WTC11 (cell line): ENCODE results near the gene TMPRSS6. TPM values are rescaled to one million over a fixed set of nuclear protein-coding genes. Genes with fewer than 3 reads are reported as not detected.

Source experiments
- ATAC-seq: fragments of 200-7000 bp; cut with Tn5 transposase; 2 replicates; pipeline ENCODE4 v1.10.0; 2021; ENCODE audit warnings: mild to moderate bottlenecking, moderate library complexity
- CTCF ChIA-PET: fragments of 300-600 bp; sonication (Branson Sonifier 250); formaldehyde crosslinking; loops from one replicate; lab custom pipeline; 2021; ENCODE audit warnings: antibody characterized with exemption; lab: Charles Lee
- POLR2A ChIA-PET: fragments of 350-600 bp; sonication (Branson Sonifier 250); formaldehyde crosslinking; loops from one replicate; lab custom pipeline; 2021; ENCODE audit warnings: antibody characterized with exemption; lab: Charles Lee
- DNase-seq: peaks from one replicate; pipeline ENCODE4 v3.0.0; 2021; ENCODE audit warnings: low spot score
- H3K27ac Mint-ChIP-seq: 2 replicates; pipeline ENCODE4 v1.8.0; 2021; ENCODE audit warnings: mixed read lengths
- H3K27me3 Mint-ChIP-seq: 2 replicates; pipeline ENCODE4 v1.8.0; 2021; ENCODE audit warnings: low read depth, mild to moderate bottlenecking, moderate library complexity, mixed read lengths
- H3K36me3 Mint-ChIP-seq: 2 replicates; pipeline ENCODE4 v1.8.0; 2021; ENCODE audit warnings: mixed read lengths
- H3K4me1 Mint-ChIP-seq: 2 replicates; pipeline ENCODE4 v1.8.0; 2022; ENCODE audit warnings: mixed read lengths
- H3K4me3 Mint-ChIP-seq: 2 replicates; pipeline ENCODE4 v1.8.0; 2021; ENCODE audit warnings: mild to moderate bottlenecking, moderate library complexity, mixed read lengths
- H3K9me3 Mint-ChIP-seq: 2 replicates; pipeline ENCODE4 v1.8.0; 2021; ENCODE audit warnings: mixed read lengths
- ATF1 ChIP-seq: sonication (generic); formaldehyde crosslinking; IDR thresholded peaks from 2 replicates; pipeline ENCODE4 v1.8.1; 2023; ENCODE audit warnings: mild to moderate bottlenecking, moderate library complexity, missing genetic modification reagents
- CREM ChIP-seq: sonication (generic); formaldehyde crosslinking; IDR thresholded peaks from 2 replicates; pipeline ENCODE4 v1.8.1; 2022; ENCODE audit warnings: mild to moderate bottlenecking, missing genetic modification reagents, moderate library complexity
- FOXK1 ChIP-seq: sonication (generic); formaldehyde crosslinking; IDR thresholded peaks from 2 replicates; pipeline ENCODE4 v1.8.0; 2022; ENCODE audit warnings: mild to moderate bottlenecking, moderate library complexity, missing genetic modification reagents
- GRHL2 ChIP-seq: fragments of 250-450 bp; sonication (Bioruptor Pico); IDR thresholded peaks from 2 replicates; pipeline ENCODE4 v1.8.0; 2022; ENCODE audit warnings: mild to moderate bottlenecking, moderate library complexity; ENCODE audit not compliant: insufficient replicate concordance, severe bottlenecking
- HMGA2 ChIP-seq: fragments of 250-450 bp; sonication (Bioruptor Pico); IDR thresholded peaks from 2 replicates; pipeline ENCODE4 v1.4.0; 2021; ENCODE audit warnings: mild to moderate bottlenecking, moderate library complexity
- MYBL2 ChIP-seq: sonication (generic); formaldehyde crosslinking; IDR thresholded peaks from 2 replicates; pipeline ENCODE4 v1.8.1; 2023; ENCODE audit warnings: mild to moderate bottlenecking, moderate library complexity, missing genetic modification reagents
- PRRX2 ChIP-seq: fragments of 250-450 bp; sonication (Bioruptor Pico); IDR thresholded peaks from 2 replicates; pipeline ENCODE4 v1.8.0; 2021; ENCODE audit warnings: mild to moderate bottlenecking
- SMAD4 ChIP-seq: sonication (generic); formaldehyde crosslinking; IDR thresholded peaks from 2 replicates; pipeline ENCODE4 v1.8.0; 2022; ENCODE audit warnings: mild to moderate bottlenecking, missing genetic modification reagents
- SP1 ChIP-seq: sonication (generic); formaldehyde crosslinking; conservative IDR thresholded peaks from 2 replicates; pipeline ENCODE4 v1.8.1; 2022; ENCODE audit warnings: missing genetic modification reagents
- TEAD4 ChIP-seq: sonication (generic); formaldehyde crosslinking; IDR thresholded peaks from 2 replicates; pipeline ENCODE4 v1.8.0; 2022; ENCODE audit warnings: mild to moderate bottlenecking, missing genetic modification reagents
- ZNF317 ChIP-seq: sonication (generic); formaldehyde crosslinking; IDR thresholded peaks from 2 replicates; pipeline ENCODE4 v1.8.1; 2023; ENCODE audit warnings: low read depth, mild to moderate bottlenecking, moderate library complexity, missing genetic modification reagents, borderline replicate concordance
- total RNA-seq: library from RNA; stranded (reverse); gene quantifications from 3 replicates; pipeline ENCODE4 v1.2.3, GENCODE V29; 2021
- TF ChIP-seq, protein P1 (sequence below): sonication (generic); formaldehyde crosslinking; IDR thresholded peaks from 2 replicates; pipeline ENCODE4 v1.8.1; 2023; ENCODE audit warnings: mild to moderate bottlenecking, missing genetic modification reagents, borderline replicate concordance
- TF ChIP-seq, protein P2 (sequence below): fragments of 250-450 bp; sonication (Bioruptor Pico); IDR thresholded peaks from 2 replicates; pipeline ENCODE4 v1.9.0; 2021; ENCODE audit warnings: mild to moderate bottlenecking
- TF ChIP-seq, protein P3 (sequence below): sonication (generic); formaldehyde crosslinking; IDR thresholded peaks from 2 replicates; pipeline ENCODE4 v1.8.1; 2022; ENCODE audit warnings: mild to moderate bottlenecking, moderate library complexity, missing genetic modification reagents
- TF ChIP-seq, protein P4 (sequence below): sonication (generic); formaldehyde crosslinking; conservative IDR thresholded peaks from 2 replicates; pipeline ENCODE4 v1.8.1; 2022; ENCODE audit warnings: mild to moderate bottlenecking, missing genetic modification reagents
- TF ChIP-seq, protein P5 (sequence below): sonication (generic); formaldehyde crosslinking; IDR thresholded peaks from 2 replicates; pipeline ENCODE4 v1.8.0; 2023; ENCODE audit warnings: mild to moderate bottlenecking, missing genetic modification reagents
- TF ChIP-seq, protein P6 (sequence below): sonication (generic); formaldehyde crosslinking; IDR thresholded peaks from 2 replicates; pipeline ENCODE4 v1.8.0; 2022; ENCODE audit warnings: mild to moderate bottlenecking, missing genetic modification reagents
- TF ChIP-seq, protein P7 (sequence below): sonication (generic); formaldehyde crosslinking; IDR thresholded peaks from 2 replicates; pipeline ENCODE4 v1.8.1; 2022; ENCODE audit warnings: low read depth, mild to moderate bottlenecking, moderate library complexity, missing genetic modification reagents, borderline replicate concordance

Gene TMPRSS6
- total RNA-seq, 1 experiment from 2014 or later, result 0.11 TPM

DNA sequence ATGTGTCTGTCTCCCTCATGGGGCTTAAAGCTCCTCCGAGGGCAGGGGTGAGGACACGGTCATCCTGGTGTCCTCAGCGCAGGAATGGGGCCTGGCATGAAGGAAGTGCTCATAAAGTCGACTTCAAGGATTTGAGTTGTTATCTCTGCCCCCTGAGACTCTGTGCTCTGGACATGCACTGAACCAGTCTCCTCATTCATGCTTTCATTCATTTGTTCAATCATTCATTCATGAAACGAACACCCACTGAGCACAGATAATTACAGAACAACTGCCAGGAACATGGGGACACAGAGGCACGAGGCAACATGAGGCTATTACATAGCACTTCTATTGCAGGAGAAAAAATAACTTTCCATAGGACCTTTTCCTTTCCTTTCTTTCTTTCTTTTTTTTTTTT, 16.5 kb downstream of the TMPRSS6 start (continued):
- TF ChIP-seq, protein P1, sequence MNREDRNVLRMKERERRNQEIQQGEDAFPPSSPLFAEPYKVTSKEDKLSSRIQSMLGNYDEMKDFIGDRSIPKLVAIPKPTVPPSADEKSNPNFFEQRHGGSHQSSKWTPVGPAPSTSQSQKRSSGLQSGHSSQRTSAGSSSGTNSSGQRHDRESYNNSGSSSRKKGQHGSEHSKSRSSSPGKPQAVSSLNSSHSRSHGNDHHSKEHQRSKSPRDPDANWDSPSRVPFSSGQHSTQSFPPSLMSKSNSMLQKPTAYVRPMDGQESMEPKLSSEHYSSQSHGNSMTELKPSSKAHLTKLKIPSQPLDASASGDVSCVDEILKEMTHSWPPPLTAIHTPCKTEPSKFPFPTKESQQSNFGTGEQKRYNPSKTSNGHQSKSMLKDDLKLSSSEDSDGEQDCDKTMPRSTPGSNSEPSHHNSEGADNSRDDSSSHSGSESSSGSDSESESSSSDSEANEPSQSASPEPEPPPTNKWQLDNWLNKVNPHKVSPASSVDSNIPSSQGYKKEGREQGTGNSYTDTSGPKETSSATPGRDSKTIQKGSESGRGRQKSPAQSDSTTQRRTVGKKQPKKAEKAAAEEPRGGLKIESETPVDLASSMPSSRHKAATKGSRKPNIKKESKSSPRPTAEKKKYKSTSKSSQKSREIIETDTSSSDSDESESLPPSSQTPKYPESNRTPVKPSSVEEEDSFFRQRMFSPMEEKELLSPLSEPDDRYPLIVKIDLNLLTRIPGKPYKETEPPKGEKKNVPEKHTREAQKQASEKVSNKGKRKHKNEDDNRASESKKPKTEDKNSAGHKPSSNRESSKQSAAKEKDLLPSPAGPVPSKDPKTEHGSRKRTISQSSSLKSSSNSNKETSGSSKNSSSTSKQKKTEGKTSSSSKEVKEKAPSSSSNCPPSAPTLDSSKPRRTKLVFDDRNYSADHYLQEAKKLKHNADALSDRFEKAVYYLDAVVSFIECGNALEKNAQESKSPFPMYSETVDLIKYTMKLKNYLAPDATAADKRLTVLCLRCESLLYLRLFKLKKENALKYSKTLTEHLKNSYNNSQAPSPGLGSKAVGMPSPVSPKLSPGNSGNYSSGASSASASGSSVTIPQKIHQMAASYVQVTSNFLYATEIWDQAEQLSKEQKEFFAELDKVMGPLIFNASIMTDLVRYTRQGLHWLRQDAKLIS (CRISPR knock-in tag), result no peak
- TF ChIP-seq, all 79 proteins: peak for 0

DNA sequence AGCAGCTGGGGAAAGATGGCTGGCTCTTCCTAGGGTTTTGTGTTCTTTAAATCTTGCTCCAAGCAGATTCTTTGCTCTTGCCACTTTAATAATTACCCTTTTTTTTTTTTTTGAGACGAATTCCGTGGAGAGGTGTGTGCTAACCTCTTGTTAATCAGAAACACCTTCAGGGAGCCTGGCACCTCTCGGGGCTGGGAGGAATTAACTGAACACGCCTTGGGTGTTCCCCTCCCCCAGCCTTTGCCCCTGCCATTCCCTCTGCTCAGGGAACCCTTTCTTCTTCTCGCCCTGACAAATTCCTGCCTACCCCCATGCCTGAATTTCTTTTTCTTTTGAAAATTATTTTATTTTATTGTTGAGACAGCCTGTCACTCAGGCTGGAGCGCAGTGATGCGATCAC, 17.5 kb downstream of the TMPRSS6 start:
- Mint-ChIP-seq H3K27ac (no peak overlapping the region), H3K4me3 (no peak overlapping the region), H3K36me3 (no peaks in the 10 kb centered on the region), H3K4me1 (peaks cover 6% of the 10 kb centered on the region), H3K9me3 (no peaks in the 10 kb centered on the region), H3K27me3 (peaks cover 19% of the 10 kb centered on the region)
- ATAC-seq, result no peak
- no peak for DNase-seq
- no peak for TF ChIP-seq GRHL2 (CRISPR knock-in tag)
- no peak for TF ChIP-seq CREM (CRISPR knock-in tag)
- TF ChIP-seq PRRX2 (CRISPR knock-in tag), result no peak
- TF ChIP-seq, protein P2, sequence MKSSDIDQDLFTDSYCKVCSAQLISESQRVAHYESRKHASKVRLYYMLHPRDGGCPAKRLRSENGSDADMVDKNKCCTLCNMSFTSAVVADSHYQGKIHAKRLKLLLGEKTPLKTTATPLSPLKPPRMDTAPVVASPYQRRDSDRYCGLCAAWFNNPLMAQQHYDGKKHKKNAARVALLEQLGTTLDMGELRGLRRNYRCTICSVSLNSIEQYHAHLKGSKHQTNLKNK (CRISPR knock-in tag), result no peak
- no peak for TF ChIP-seq FOXK1 (CRISPR knock-in tag)
- TF ChIP-seq, protein P3, sequence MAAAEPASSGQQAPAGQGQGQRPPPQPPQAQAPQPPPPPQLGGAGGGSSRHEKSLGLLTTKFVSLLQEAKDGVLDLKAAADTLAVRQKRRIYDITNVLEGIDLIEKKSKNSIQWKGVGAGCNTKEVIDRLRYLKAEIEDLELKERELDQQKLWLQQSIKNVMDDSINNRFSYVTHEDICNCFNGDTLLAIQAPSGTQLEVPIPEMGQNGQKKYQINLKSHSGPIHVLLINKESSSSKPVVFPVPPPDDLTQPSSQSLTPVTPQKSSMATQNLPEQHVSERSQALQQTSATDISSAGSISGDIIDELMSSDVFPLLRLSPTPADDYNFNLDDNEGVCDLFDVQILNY (CRISPR knock-in tag), result no peak
- TF ChIP-seq ATF1 (CRISPR knock-in tag), result no peak
- TF ChIP-seq SP1, result no peak
- TF ChIP-seq TEAD4 (CRISPR knock-in tag), result no peak
- no peak for TF ChIP-seq ZNF317 (CRISPR knock-in tag)
- TF ChIP-seq, protein P4, sequence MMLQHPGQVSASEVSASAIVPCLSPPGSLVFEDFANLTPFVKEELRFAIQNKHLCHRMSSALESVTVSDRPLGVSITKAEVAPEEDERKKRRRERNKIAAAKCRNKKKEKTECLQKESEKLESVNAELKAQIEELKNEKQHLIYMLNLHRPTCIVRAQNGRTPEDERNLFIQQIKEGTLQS (CRISPR knock-in tag), result no peak
- TF ChIP-seq SMAD4 (CRISPR knock-in tag), result no peak
- no peak for TF ChIP-seq MYBL2
- no peak for TF ChIP-seq HMGA2
- TF ChIP-seq, protein P5, sequence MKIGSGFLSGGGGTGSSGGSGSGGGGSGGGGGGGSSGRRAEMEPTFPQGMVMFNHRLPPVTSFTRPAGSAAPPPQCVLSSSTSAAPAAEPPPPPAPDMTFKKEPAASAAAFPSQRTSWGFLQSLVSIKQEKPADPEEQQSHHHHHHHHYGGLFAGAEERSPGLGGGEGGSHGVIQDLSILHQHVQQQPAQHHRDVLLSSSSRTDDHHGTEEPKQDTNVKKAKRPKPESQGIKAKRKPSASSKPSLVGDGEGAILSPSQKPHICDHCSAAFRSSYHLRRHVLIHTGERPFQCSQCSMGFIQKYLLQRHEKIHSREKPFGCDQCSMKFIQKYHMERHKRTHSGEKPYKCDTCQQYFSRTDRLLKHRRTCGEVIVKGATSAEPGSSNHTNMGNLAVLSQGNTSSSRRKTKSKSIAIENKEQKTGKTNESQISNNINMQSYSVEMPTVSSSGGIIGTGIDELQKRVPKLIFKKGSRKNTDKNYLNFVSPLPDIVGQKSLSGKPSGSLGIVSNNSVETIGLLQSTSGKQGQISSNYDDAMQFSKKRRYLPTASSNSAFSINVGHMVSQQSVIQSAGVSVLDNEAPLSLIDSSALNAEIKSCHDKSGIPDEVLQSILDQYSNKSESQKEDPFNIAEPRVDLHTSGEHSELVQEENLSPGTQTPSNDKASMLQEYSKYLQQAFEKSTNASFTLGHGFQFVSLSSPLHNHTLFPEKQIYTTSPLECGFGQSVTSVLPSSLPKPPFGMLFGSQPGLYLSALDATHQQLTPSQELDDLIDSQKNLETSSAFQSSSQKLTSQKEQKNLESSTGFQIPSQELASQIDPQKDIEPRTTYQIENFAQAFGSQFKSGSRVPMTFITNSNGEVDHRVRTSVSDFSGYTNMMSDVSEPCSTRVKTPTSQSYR (CRISPR knock-in tag), result no peak
- TF ChIP-seq, protein P6, sequence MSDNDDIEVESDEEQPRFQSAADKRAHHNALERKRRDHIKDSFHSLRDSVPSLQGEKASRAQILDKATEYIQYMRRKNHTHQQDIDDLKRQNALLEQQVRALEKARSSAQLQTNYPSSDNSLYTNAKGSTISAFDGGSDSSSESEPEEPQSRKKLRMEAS (CRISPR knock-in tag), result no peak
- TF ChIP-seq, protein P7, sequence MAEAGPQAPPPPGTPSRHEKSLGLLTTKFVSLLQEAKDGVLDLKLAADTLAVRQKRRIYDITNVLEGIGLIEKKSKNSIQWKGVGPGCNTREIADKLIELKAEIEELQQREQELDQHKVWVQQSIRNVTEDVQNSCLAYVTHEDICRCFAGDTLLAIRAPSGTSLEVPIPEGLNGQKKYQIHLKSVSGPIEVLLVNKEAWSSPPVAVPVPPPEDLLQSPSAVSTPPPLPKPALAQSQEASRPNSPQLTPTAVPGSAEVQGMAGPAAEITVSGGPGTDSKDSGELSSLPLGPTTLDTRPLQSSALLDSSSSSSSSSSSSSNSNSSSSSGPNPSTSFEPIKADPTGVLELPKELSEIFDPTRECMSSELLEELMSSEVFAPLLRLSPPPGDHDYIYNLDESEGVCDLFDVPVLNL, result no peak
- ChIA-PET POLR2A (interaction anchor here (0.5 kb wide), 1 partner anchor 1237 kb away, joined by 6 read pairs; no protein-coding TSS in a partner anchor), CTCF (interaction anchor here (1.1 kb wide), 1 partner anchor 70 kb away, joined by 3 read pairs; no protein-coding TSS in a partner anchor)
